Stomach (tissue), 9 donors: ENCODE results near the gene TMEM98. TPM values are rescaled to one million over a fixed set of nuclear protein-coding genes. Genes with fewer than 3 reads are reported as not detected.
"Not testable (repeated sequence)": the region's sequence is repeated elsewhere in the genome, so short reads cannot be mapped to it uniquely, and the experiment has no call there.

Source experiments
- DNase-seq, 2 donors: peaks; one replicate each; pipeline versions ENCODE4 v3.0.0 to v3.0.0-alpha.2; 2013 to 2019
- H3K27ac ChIP-seq, 5 donors: fragments of 200-600 bp in 4 of 5; sonication (generic) in 4 of 5; one replicate each; pipeline ENCODE4 v1.5.1; 2013 to 2019; ENCODE audit warnings: mild to moderate bottlenecking in 1 of 5, moderate library complexity in 1 of 5
- H3K27me3 ChIP-seq, 3 donors: fragments of 200-600 bp; sonication (generic); one replicate each; pipeline ENCODE4 v1.5.1; 2017 to 2019; ENCODE audit warnings: mixed run types in 1 of 3
- H3K36me3 ChIP-seq, 4 donors: fragments of 200-600 bp; sonication (generic); 1 replicate in 3 of 4; 2 replicates in 1 of 4; pipeline ENCODE4 v1.5.1; 2016 to 2019
- H3K4me1 ChIP-seq, 4 donors: fragments of 200-600 bp; sonication (generic); one replicate each; pipeline ENCODE4 v1.5.1; 2016 to 2019
- H3K4me3 ChIP-seq, 4 donors: fragments of 200-600 bp; sonication (generic) in 3 of 4; one replicate each; pipeline ENCODE4 v1.5.1; 2016 to 2019; ENCODE audit warnings: mild to moderate bottlenecking in 1 of 4
- H3K9me3 ChIP-seq, 4 donors: fragments of 200-600 bp; sonication (generic); one replicate each; pipeline ENCODE4 v1.5.1; 2016 to 2019
- CTCF ChIP-seq, 7 experiments: fragments of 450-650 bp in 4 of 7; fragments of 200-600 bp in 3 of 7; sonication (generic) in 3 of 7; IDR thresholded peaks; one replicate each; pipeline ENCODE4 v1.5.1; 2016 to 2019; ENCODE audit warnings: antibody characterized with exemption in 7 of 7, control low read depth in 2 of 7, mild to moderate bottlenecking in 1 of 7
- EP300 ChIP-seq: sonication (generic); formaldehyde crosslinking; IDR thresholded peaks from one replicate; pipeline ENCODE4 v1.6.1; 2017; ENCODE audit warnings: antibody characterized with exemption
- POLR2A ChIP-seq, 4 donors: fragments of 450-650 bp; IDR thresholded peaks; one replicate each; pipeline ENCODE4 v1.6.1; 2016; ENCODE audit warnings: antibody characterized with exemption in 4 of 4, control low read depth in 2 of 4, mild to moderate bottlenecking in 1 of 4, moderate library complexity in 1 of 4
- POLR2AphosphoS5 ChIP-seq, 3 donors: sonication (generic); formaldehyde crosslinking; IDR thresholded peaks; one replicate each; pipeline ENCODE4 v1.6.1; 2016; ENCODE audit warnings: antibody characterized with exemption in 3 of 3
- WGBS, 5 donors: extraction: QIAGEN DNeasy Blood & Tissue Kit in 3 of 5; methylation state at CpG; one replicate each; pipeline versions ENCODE4 v1.1.5 to v1.1.7; 2013 to 2018; 5-methylcytosine and 5-hydroxymethylcytosine counted together
- intact Hi-C: fragments of 100-400 bp; cut with DNase I; formaldehyde crosslinking; loops from one replicate; pipeline ENCODE4 v1.15.1; 2023; ENCODE audit warnings: low total_unique reads
- polyA plus RNA-seq, 3 donors: library from polyadenylated mRNA; stranded (reverse); fragments of 200-250 nt; gene quantifications; one replicate each; pipeline ENCODE4 v1.2.3, GENCODE V29; 2013
- total RNA-seq, 5 donors: library from RNA; depleted of rRNA; stranded (reverse); fragments of >200 nt; gene quantifications; one replicate each; pipeline versions ENCODE4 v1.1.0 to v1.2.3, GENCODE V29; 2014 to 2016
- donor health status: healthy with polysubstance abuse.
- donor health status: Bipolar disorder and iron deficiency.
- donor health status: healthy.

TMEM98 gene
- total and polyA plus RNA-seq, 8 donors = 43.7 to 161 (median 75.2) TPM

- 64 to 75% (median 66%) methylated on average over 4 of the region's 4 CpGs for WGBS, 5 donors
- DNase-seq = peak in 1 of 2 donors; percentile 53
- TF ChIP-seq EP300 (no peak), POLR2AphosphoS5 (IDR thresholded peaks at IDR 0.05) (no peak), POLR2A (IDR thresholded peaks at IDR 0.05) (no peak), CTCF (IDR thresholded peaks at IDR 0.05) (no peak)
Observed at GRCh38 chr17:32976131-32976530, 48.2 kb downstream of the TMEM98 start.

GRCh38 chr17:32976605-32977004 lies 48.7 kb downstream of the TMEM98 start:
- Histone ChIP-seq H3K27ac (no peak overlapping the region), H3K9me3 (peaks cover 2 to 6% (median 5%) of the 10 kb centered on the region in 4 donors), H3K4me3 (no peak overlapping the region), H3K27me3 (no peaks in the 10 kb centered on the region), H3K36me3 (no peaks in the 10 kb centered on the region), H3K4me1 (no peaks in the 10 kb centered on the region)
- intact Hi-C loops = no loop called here
- TF ChIP-seq POLR2A (IDR thresholded peaks at IDR 0.05) = no peak
- TF ChIP-seq POLR2AphosphoS5 (IDR thresholded peaks at IDR 0.05) = no peak
- TF ChIP-seq CTCF (IDR thresholded peaks at IDR 0.05) = no peak
- no peak for TF ChIP-seq EP300
- DNase-seq = no peak
- WGBS, 5 donors = 79 to 100% (median 95%) methylated on average over 1 of the region's 1 CpG

More at GRCh38 chr17:32976131-32976530, 48.2 kb downstream of the TMEM98 start:
- intact Hi-C loops = no loop called here
- H3K36me3 ChIP-seq = no peaks in the 10 kb centered on the region
- H3K9me3 ChIP-seq = peaks cover 0 to under 1% (median under 1%) of the 10 kb centered on the region in 4 donors
- H3K27ac ChIP-seq = no peak overlapping the region
- peaks cover 0 to 4% (median 1%) of the 10 kb centered on the region in 4 donors for H3K4me1 ChIP-seq
- no peak overlapping the region for H3K4me3 ChIP-seq
- no peaks in the 10 kb centered on the region for H3K27me3 ChIP-seq

GRCh38 chr17:32980230-32980629 lies 52.3 kb downstream of the TMEM98 start:
- DNase-seq = no peak
- Histone ChIP-seq H3K9me3 (peaks cover 3 to 12% (median 10%) of the 10 kb centered on the region in 4 donors), H3K27ac (no peak overlapping the region), H3K4me1 (no peaks in the 10 kb centered on the region), H3K4me3 (no peak overlapping the region), H3K36me3 (no peaks in the 10 kb centered on the region), H3K27me3 (no peaks in the 10 kb centered on the region)
- intact Hi-C loops = no loop called here
- no peak for TF ChIP-seq CTCF (IDR thresholded peaks at IDR 0.05)
- TF ChIP-seq EP300 = no peak
- no peak for TF ChIP-seq POLR2AphosphoS5 (IDR thresholded peaks at IDR 0.05)
- TF ChIP-seq POLR2A (IDR thresholded peaks at IDR 0.05) = no peak
- 74 to 90% (median 80%) methylated on average over 2 of the region's 2 CpGs for WGBS, 5 donors

GRCh38 chr17:32981611-32982010 lies 53.7 kb downstream of the TMEM98 start:
- H3K27ac ChIP-seq, intact Hi-C loops, H3K4me3 ChIP-seq, H3K4me1 ChIP-seq, H3K27me3 ChIP-seq, H3K36me3 ChIP-seq, DNase-seq: not testable (repeated sequence)
- peaks cover 3 to 12% (median 10%) of the 10 kb centered on the region in 4 donors for H3K9me3 ChIP-seq
- 66 to 100% (median 80%) methylated on average over 2 to 3 of the region's 3 CpGs for WGBS, 5 donors

GRCh38 chr17:32985050-32985756 lies 57.2 kb downstream of the TMEM98 start:
- H3K36me3 ChIP-seq = no peaks in the 10 kb centered on the region
- no peak for DNase-seq
- 78 to 87% (median 81%) methylated on average over 4 of the region's 4 CpGs for WGBS, 5 donors
- intact Hi-C loops = no loop called here
- H3K4me3 ChIP-seq = no peak overlapping the region
- H3K27ac ChIP-seq = no peak overlapping the region
- no peaks in the 10 kb centered on the region for H3K27me3 ChIP-seq
- no peak for TF ChIP-seq POLR2AphosphoS5 (IDR thresholded peaks at IDR 0.05)
- no peak for TF ChIP-seq POLR2A (IDR thresholded peaks at IDR 0.05)
- no peak for TF ChIP-seq EP300
- no peak for TF ChIP-seq CTCF (IDR thresholded peaks at IDR 0.05)
- H3K9me3 ChIP-seq = peaks cover 8 to 25% (median 17%) of the 10 kb centered on the region in 4 donors
- H3K4me1 ChIP-seq = no peaks in the 10 kb centered on the region

- intact Hi-C loops = not testable (repeated sequence)
Observed at GRCh38 chr17:32987453-32987805, 59.5 kb downstream of the TMEM98 start.

GRCh38 chr17:32987868-32988267 lies 59.9 kb downstream of the TMEM98 start:
- 61 to 69% (median 64%) methylated on average over 2 of the region's 2 CpGs for WGBS, 5 donors
- H3K27me3 ChIP-seq, H3K4me3 ChIP-seq, H3K27ac ChIP-seq, DNase-seq, intact Hi-C loops, H3K36me3 ChIP-seq, H3K4me1 ChIP-seq: not testable (repeated sequence)
- peaks cover 0 to 15% (median 9%) of the 10 kb centered on the region in 4 donors for H3K9me3 ChIP-seq

More at GRCh38 chr17:32987453-32987805, 59.5 kb downstream of the TMEM98 start:
- H3K9me3 ChIP-seq = peaks cover 0 to 15% (median 9%) of the 10 kb centered on the region in 4 donors
- not testable (repeated sequence) for H3K27me3 ChIP-seq, H3K4me1 ChIP-seq, H3K4me3 ChIP-seq, DNase-seq, H3K36me3 ChIP-seq, H3K27ac ChIP-seq
- WGBS, 5 donors = 11 to 38% (median 33%) methylated on average over 1 of the region's 1 CpG
